CD14-positive monocyte (primary cell): ENCODE measurements around the gene ZWILCH. TPM values are rescaled to one million over a fixed set of nuclear protein-coding genes. Genes with fewer than 3 reads are reported as not detected.

Source experiments
- DNase-seq, 3 donors: peaks; one replicate each; pipeline ENCODE4 v3.0.0-alpha.2; 2011 to 2022
- H2AFZ ChIP-seq: 2 replicates; pipeline ENCODE4 v1.6.0; 2012; ENCODE audit warnings: mild to moderate bottlenecking, low read depth, low read length, inconsistent platforms; ENCODE audit not compliant: insufficient read depth, poor library complexity, severe bottlenecking
- H3K27ac ChIP-seq, 2 donors: 1 replicate in 1 of 2; 2 replicates in 1 of 2; pipeline ENCODE4 v1.5.1; 2012 to 2013; ENCODE audit warnings: low read length in 2 of 2, control low read depth in 1 of 2, inconsistent platforms in 1 of 2, low read depth in 1 of 2, mild to moderate bottlenecking in 1 of 2
- H3K27me3 ChIP-seq, 2 donors: one replicate each; pipeline versions ENCODE4 v1.6.0 to v1.6.1; 2011 to 2013; ENCODE audit warnings: low read length in 2 of 2; ENCODE audit not compliant: control insufficient read depth in 2 of 2, insufficient read depth in 2 of 2
- H3K36me3 ChIP-seq, 2 donors: replicated peaks in 1 of 2; 1 replicate in 1 of 2; 2 replicates in 1 of 2; pipeline versions ENCODE4 v1.5.1 to v1.6.1; 2012 to 2013; ENCODE audit warnings: low read length in 2 of 2, control low read depth in 1 of 2, inconsistent platforms in 1 of 2, mild to moderate bottlenecking in 1 of 2; ENCODE audit not compliant: insufficient read depth in 2 of 2, control insufficient read depth in 1 of 2
- H3K4me1 ChIP-seq, 2 donors: 1 replicate in 1 of 2; 2 replicates in 1 of 2; pipeline versions ENCODE4 v1.5.1 to v1.6.1; 2012 to 2013; ENCODE audit warnings: low read length in 2 of 2, control low read depth in 1 of 2, inconsistent platforms in 1 of 2, mild to moderate bottlenecking in 1 of 2, moderate library complexity in 1 of 2; ENCODE audit not compliant: insufficient read depth in 2 of 2, control insufficient read depth in 1 of 2
- H3K4me2 ChIP-seq: replicated peaks from 2 replicates; pipeline ENCODE3; 2012; ENCODE audit warnings: low read length, moderate library complexity, mild to moderate bottlenecking; ENCODE audit not compliant: poor library complexity, severe bottlenecking; ENCODE audit errors: extremely low read depth
- H3K4me3 ChIP-seq, 3 experiments: fragments of 200-600 bp in 1 of 3; sonication (generic) in 1 of 3; replicated peaks in 1 of 3; 1 replicate in 2 of 3; 2 replicates in 1 of 3; pipeline ENCODE4 v1.5.1; 2011 to 2013; ENCODE audit warnings: low read length in 3 of 3, mild to moderate bottlenecking in 3 of 3, control low read depth in 2 of 3, low read depth in 2 of 3, inconsistent platforms in 1 of 3, moderate library complexity in 1 of 3
- H3K79me2 ChIP-seq: 2 replicates; pipeline ENCODE4 v1.6.0; 2012; ENCODE audit warnings: mild to moderate bottlenecking, control low read depth, inconsistent platforms, low read length, moderate library complexity; ENCODE audit not compliant: insufficient read depth
- H3K9ac ChIP-seq: 2 replicates; pipeline ENCODE4 v1.6.0; 2017; ENCODE audit warnings: low read length, mild to moderate bottlenecking; ENCODE audit not compliant: insufficient read depth, poor library complexity, severe bottlenecking
- H3K9me3 ChIP-seq, 2 donors: replicated peaks in 1 of 2; 1 replicate in 1 of 2; 2 replicates in 1 of 2; pipeline versions ENCODE4 v1.5.1 to v1.6.1; 2012 to 2013; ENCODE audit warnings: low read length in 2 of 2, control low read depth in 1 of 2; ENCODE audit not compliant: control insufficient read depth in 1 of 2, insufficient read depth in 1 of 2
- H4K20me1 ChIP-seq: 2 replicates; pipeline ENCODE4 v1.6.0; 2012; ENCODE audit warnings: mild to moderate bottlenecking, low read length, control low read depth, moderate library complexity; ENCODE audit not compliant: insufficient read depth
- H3K27ac Mint-ChIP-seq, 7 donors: one replicate each; pipeline ENCODE4 v1.8.0; 2020; ENCODE audit warnings: mild to moderate bottlenecking in 7 of 7, mixed read lengths in 7 of 7, moderate library complexity in 6 of 7, inconsistent platforms in 2 of 7
- H3K27me3 Mint-ChIP-seq, 3 donors: one replicate each; pipeline ENCODE4 v1.8.0; 2021 to 2022; ENCODE audit warnings: low read depth in 3 of 3, mild to moderate bottlenecking in 3 of 3, mixed read lengths in 3 of 3, moderate library complexity in 3 of 3, inconsistent platforms in 1 of 3
- H3K36me3 Mint-ChIP-seq, 2 donors: one replicate each; pipeline ENCODE4 v1.8.0; 2020; ENCODE audit warnings: mixed read lengths in 2 of 2, inconsistent platforms in 1 of 2, mild to moderate bottlenecking in 1 of 2
- H3K4me1 Mint-ChIP-seq: one replicate; pipeline ENCODE4 v1.8.0; 2020; ENCODE audit warnings: mild to moderate bottlenecking, mixed read lengths
- H3K4me3 Mint-ChIP-seq, 2 donors: one replicate each; pipeline ENCODE4 v1.8.0; 2020; ENCODE audit warnings: mild to moderate bottlenecking in 2 of 2, mixed read lengths in 2 of 2, moderate library complexity in 1 of 2
- H3K9me3 Mint-ChIP-seq, 7 donors: one replicate each; pipeline ENCODE4 v1.8.0; 2020 to 2022; ENCODE audit warnings: mixed read lengths in 7 of 7, mild to moderate bottlenecking in 6 of 7, moderate library complexity in 6 of 7, inconsistent platforms in 2 of 7
- WGBS: methylation state at CpG from one replicate; pipeline ENCODE4 v1.1.5; 2013; ENCODE audit warnings: missing lambda C conversion rate; ENCODE audit not compliant: insufficient coverage; 5-methylcytosine and 5-hydroxymethylcytosine counted together
- intact Hi-C, 2 donors: fragments of 100-400 bp; cut with micrococcal nuclease; formaldehyde crosslinking; loops; one replicate each; pipeline versions ENCODE4 v1.15.0 to v1.15.1; 2023
- polyA plus RNA-seq, 3 donors: library from polyadenylated mRNA; depleted of rRNA in 1 of 3; unstranded in 2 of 3; stranded (reverse) in 1 of 3; fragments of 300-500 nt in 2 of 3; fragments of >200 nt in 1 of 3; fragmentation: Illumina TruSeq in 2 of 3; gene quantifications; 1 replicate in 2 of 3; 2 replicates in 1 of 3; pipeline ENCODE4 v1.2.3, GENCODE V29; 2012 to 2021
- TF ChIP-seq, protein P1 (sequence below): fragments of 200-600 bp; IDR thresholded peaks from one replicate; pipeline ENCODE4 v1.8.0; 2022; ENCODE audit warnings: antibody characterized with exemption, mild to moderate bottlenecking

The ZWILCH gene
- polyA plus RNA-seq, 3 donors: 1.4 to 3.1 (median 2.4) TPM

DNA sequence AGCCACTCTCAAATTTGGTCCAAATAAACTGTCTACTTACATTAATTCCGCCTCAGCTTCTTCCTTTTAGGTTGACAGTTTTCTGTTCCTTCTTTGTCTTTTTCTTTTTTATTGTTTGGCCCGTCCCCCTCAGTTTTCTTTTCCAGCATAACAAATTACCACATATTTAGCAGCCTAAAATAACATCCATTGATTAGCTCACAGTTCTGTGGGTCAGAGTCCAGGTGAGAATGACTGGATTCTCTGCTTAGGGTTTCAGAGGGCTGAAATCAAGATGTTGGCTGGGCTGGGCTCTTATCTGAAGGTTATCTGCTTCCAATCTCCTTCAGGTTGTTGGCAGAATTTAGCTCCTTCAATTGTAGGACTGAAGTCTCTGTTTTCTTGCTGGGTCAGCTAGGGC is 85.3 kb downstream of the ZWILCH start:
- no peak overlapping the region for H2AFZ ChIP-seq
- H3K36me3 ChIP-seq: no peaks in the 10 kb centered on the region
- Mint-ChIP-seq H3K4me3 (no peak overlapping the region), H3K36me3 (no peaks in the 10 kb centered on the region), H3K27ac (peak overlapping the region in 1 of 7 donors; percentile 36), H3K9me3 (no peaks in the 10 kb centered on the region), H3K27me3 (peaks cover 3% of the 10 kb centered on the region in 3 donors), H3K4me1 (peaks cover 6% of the 10 kb centered on the region)
- no peak for DNase-seq
- H3K79me2 ChIP-seq: no peaks in the 10 kb centered on the region
- no peak overlapping the region for H3K27ac ChIP-seq
- TF ChIP-seq, protein P1, sequence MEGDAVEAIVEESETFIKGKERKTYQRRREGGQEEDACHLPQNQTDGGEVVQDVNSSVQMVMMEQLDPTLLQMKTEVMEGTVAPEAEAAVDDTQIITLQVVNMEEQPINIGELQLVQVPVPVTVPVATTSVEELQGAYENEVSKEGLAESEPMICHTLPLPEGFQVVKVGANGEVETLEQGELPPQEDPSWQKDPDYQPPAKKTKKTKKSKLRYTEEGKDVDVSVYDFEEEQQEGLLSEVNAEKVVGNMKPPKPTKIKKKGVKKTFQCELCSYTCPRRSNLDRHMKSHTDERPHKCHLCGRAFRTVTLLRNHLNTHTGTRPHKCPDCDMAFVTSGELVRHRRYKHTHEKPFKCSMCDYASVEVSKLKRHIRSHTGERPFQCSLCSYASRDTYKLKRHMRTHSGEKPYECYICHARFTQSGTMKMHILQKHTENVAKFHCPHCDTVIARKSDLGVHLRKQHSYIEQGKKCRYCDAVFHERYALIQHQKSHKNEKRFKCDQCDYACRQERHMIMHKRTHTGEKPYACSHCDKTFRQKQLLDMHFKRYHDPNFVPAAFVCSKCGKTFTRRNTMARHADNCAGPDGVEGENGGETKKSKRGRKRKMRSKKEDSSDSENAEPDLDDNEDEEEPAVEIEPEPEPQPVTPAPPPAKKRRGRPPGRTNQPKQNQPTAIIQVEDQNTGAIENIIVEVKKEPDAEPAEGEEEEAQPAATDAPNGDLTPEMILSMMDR: no peak
- H3K4me1 ChIP-seq: no peaks in the 10 kb centered on the region
- no peak overlapping the region for H3K4me3 ChIP-seq
- no peaks in the 10 kb centered on the region for H3K27me3 ChIP-seq
- intact Hi-C loops: no loop called here
- no peak overlapping the region for H3K9ac ChIP-seq
- no peaks in the 10 kb centered on the region for H3K9me3 ChIP-seq
- H4K20me1 ChIP-seq: no peaks in the 10 kb centered on the region
- WGBS: no CpG with 5 or more reads among the region's 2 CpGs
- no peak overlapping the region for H3K4me2 ChIP-seq

DNA sequence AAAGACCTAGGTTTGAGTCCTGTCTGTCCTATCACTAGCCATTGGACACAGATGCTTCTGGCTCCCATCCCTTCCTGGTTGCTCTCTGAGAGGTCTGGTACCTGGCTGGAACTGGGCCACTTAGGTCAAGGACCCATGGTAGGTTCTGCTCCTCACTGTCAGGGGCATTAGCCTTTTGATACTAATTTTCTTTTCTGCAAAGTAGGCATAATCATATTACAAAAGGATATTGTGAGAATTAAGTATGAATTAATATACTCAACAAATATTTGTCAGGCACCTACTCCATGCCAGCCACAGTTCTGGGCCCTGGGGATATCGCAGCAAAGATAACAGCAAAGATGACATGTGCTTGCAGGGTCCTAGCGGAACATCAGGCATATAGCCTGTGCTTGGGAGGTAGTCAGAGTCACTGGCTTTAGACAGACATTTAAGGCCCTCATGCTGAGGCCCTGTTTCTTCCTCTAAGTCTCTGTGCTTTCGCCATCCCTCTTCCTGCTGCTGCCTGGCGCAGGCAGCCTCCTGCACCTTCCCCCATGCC is 86.3 kb downstream of the ZWILCH start:
- Histone ChIP-seq H3K4me3 (no peak overlapping the region), H3K79me2 (no peaks in the 10 kb centered on the region), H3K4me2 (no peak overlapping the region), H3K27me3 (no peaks in the 10 kb centered on the region), H3K27ac (no peak overlapping the region), H3K4me1 (no peaks in the 10 kb centered on the region), H3K36me3 (no peaks in the 10 kb centered on the region), H2AFZ (no peak overlapping the region), H4K20me1 (no peaks in the 10 kb centered on the region), H3K9ac (no peak overlapping the region), H3K9me3 (no peaks in the 10 kb centered on the region)
- intact Hi-C loops: no loop called here
- Mint-ChIP-seq H3K27me3 (peaks cover 3% of the 10 kb centered on the region in 3 donors), H3K27ac (no peak overlapping the region), H3K4me3 (no peak overlapping the region), H3K36me3 (no peaks in the 10 kb centered on the region), H3K9me3 (no peaks in the 10 kb centered on the region), H3K4me1 (peaks cover 6% of the 10 kb centered on the region)
- no peak for DNase-seq
- TF ChIP-seq, protein P1: no peak
- 58% methylated on average over 4 of the region's 4 CpGs for WGBS
